ENCODE results near the gene RBM15.

GRCh38 chr1:110319332-110320167, 19.6 kb upstream of the RBM15 start:
- TF ChIP-seq, protein P1, sequence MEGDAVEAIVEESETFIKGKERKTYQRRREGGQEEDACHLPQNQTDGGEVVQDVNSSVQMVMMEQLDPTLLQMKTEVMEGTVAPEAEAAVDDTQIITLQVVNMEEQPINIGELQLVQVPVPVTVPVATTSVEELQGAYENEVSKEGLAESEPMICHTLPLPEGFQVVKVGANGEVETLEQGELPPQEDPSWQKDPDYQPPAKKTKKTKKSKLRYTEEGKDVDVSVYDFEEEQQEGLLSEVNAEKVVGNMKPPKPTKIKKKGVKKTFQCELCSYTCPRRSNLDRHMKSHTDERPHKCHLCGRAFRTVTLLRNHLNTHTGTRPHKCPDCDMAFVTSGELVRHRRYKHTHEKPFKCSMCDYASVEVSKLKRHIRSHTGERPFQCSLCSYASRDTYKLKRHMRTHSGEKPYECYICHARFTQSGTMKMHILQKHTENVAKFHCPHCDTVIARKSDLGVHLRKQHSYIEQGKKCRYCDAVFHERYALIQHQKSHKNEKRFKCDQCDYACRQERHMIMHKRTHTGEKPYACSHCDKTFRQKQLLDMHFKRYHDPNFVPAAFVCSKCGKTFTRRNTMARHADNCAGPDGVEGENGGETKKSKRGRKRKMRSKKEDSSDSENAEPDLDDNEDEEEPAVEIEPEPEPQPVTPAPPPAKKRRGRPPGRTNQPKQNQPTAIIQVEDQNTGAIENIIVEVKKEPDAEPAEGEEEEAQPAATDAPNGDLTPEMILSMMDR (IDR thresholded peaks at IDR 0.05) = no peak
- no peak for TF ChIP-seq POLR2A (IDR thresholded peaks at IDR 0.05)
